Activated CD4-positive, CD25-positive, alpha-beta regulatory T cell treated with anti-CD3 and anti-CD28 coated beads, Interleukin-2, amount 50 U/mL, for 72 hours (primary cell): ENCODE results near the gene VPS41.

Experiments used
- DNase-seq: peaks from one replicate; pipeline ENCODE4 v3.0.0; 2021

Gene VPS41

GRCh38 chr7:38716397-38716796, 192.6 kb downstream of the VPS41 start:
- no peak for DNase-seq

- DNase-seq = no peak
These were observed 199.9 kb downstream of the VPS41 start for GRCh38 chr7:38709123-38709522.

DNA sequence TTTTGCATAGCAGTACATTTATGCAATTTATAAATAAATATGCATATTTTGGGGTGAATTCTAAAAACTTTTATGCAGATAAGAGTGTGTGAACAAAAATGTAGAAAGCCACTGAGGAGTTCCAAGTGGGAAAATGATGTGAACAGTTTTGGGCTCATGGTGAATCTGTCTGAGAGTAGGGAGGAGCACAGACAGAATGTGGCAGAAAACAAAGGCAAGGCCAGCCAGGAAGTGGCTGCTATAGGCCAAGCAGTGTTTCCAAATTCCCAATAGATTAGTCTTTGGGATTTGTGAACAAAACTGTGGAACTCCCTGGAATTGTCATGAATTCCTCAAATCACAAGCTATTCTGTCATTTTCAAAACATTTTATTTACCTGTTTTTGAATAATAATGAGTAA, 204.2 kb downstream of the VPS41 start:
- DNase-seq = no peak

- DNase-seq = no peak
These were observed 204.9 kb downstream of the VPS41 start for GRCh38 chr7:38704041-38704547.

DNA sequence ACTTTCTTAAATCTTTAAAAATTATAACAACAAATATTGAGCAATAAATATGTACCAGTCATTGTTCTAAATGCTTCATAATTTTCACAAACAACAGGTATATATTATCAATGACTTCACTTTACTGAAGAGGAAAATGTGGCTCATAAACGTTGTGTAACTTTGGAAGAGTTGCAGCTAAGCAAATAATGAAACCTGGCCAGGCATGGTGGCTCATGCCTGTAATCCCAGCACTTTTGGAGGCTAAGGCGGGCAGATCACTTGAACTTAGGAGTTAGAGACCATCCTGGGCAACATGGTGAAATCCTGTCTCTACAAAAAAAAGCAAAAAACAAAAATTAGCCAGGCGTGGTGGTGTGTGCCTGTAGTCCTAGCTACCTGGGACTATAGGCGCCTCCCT, 205.9 kb downstream of the VPS41 start:
- no peak for DNase-seq

- DNase-seq = no peak
These were observed 206.9 kb downstream of the VPS41 start for GRCh38 chr7:38702002-38702535.

GRCh38 chr7:38700116-38700515, 208.9 kb downstream of the VPS41 start:
- DNase-seq = no peak

- DNase-seq = no peak
These were observed 209.5 kb downstream of the VPS41 start for GRCh38 chr7:38699471-38699870.

- no peak for DNase-seq
These were observed 214.7 kb downstream of the VPS41 start for GRCh38 chr7:38694326-38694725.

DNA sequence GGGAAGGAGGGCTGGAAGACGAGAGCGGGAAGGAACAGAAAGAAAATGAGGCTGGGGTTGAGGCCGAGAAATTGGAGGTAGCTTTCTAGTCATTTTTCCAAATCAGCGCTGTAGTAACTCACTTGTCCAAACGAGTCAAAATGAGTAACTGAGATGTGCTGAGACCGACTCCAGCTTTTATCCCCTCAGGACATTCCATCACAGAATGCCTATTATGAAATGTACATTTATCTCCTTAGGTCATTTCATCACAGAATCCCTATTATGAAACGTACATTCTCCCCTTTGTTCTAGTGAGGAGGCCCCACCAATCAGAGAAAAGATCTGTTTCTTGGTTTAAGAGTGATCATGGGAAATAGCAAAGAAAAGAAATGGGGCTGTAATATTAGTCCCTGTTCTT, 222.1 kb downstream of the VPS41 start:
- DNase-seq = no peak

DNA sequence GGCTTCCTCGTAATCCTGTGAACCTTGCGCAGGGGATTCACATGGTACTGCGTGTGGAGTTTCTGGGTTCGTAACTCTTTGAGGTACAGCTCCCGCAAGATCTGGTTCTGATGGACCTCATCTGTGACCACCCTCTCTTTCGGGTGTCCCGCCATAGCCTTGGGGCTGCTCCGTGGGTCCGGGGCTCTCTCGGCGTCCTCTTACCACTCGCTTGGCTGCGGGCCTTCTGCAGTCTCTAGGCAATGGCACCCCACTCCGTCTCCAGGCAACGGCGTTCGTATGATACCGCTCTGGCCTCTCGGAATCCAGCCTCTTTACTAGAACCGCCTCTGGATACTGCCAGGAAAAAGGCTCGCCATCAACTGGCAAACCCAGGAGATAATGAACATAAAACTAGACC, 223.1 kb downstream of the VPS41 start:
- DNase-seq = no peak

DNA sequence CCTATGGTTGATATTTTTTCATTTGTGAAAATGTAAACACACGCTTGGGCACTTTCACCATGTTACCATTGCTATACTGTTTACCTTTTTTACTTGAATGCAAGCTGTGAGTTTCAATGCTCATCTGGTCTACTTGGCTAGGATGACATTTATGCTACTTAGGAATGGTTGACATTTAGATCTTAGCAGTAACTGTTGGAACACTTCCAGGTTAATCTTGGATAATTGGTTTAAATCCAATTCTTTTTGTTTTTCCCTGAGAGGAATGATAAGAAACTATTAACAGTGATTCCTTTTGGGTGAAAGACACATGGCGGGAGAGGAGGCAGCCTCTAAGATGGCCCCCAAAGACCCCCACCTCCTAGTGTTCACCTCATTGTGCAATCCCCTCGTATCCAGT, 226.4 kb downstream of the VPS41 start:
- no peak for DNase-seq

GRCh38 chr7:38681882-38682281, 227.1 kb downstream of the VPS41 start:
- DNase-seq = no peak

GRCh38 chr7:38679419-38679818, 229.6 kb downstream of the VPS41 start:
- DNase-seq = no peak

DNA sequence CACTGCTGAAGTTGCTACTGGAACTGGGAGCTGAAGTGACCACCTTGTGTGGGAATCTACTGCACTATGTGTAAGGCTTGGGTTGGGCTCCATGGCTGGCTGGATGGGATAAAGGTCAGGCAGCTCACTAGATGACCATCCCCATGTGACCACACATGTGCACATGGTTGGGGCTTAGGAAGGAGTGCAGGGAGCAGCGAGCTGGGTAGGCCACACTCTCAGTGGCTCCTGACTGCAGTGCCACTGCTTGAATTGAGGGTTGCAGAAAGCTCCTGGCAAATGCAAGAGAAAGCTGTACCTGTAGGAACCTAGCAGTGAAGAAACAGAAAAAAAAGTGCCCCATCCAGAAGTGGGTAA, 230.3 kb downstream of the VPS41 start:
- DNase-seq = no peak

GRCh38 chr7:38677981-38678697, 230.9 kb downstream of the VPS41 start:
- DNase-seq = no peak

GRCh38 chr7:38675494-38676106, 233.4 kb downstream of the VPS41 start:
- DNase-seq = no peak

- no peak for DNase-seq
These were observed 234.5 kb downstream of the VPS41 start for GRCh38 chr7:38674513-38674912.

DNA sequence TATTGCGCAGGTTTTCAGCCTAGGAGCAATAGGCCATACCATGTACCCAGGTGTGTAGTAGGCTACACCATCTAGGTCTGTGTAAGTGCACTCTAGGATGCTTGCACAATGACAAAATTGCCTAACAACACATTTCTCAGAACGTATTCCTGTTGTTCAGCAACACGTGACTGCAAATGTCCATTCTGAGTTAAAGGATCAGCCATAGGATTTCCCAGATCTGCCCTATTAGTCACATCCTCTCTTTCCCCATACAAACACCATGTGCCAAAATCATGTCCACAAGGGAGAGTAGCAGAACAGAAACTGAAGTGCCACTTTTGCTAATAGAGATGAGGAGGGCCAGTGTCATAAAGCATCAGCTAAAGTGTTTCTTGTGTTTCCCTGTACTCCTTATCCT, 235.2 kb downstream of the VPS41 start:
- DNase-seq = no peak
